Lower leg skin (tissue), 4 donors: ENCODE measurements around the gene CCNI2. TPM values are rescaled to one million over a fixed set of nuclear protein-coding genes. Genes with fewer than 3 reads are reported as not detected.
A peak's percentile ranks its signal among the peaks of the same experiment; 100 is the strongest.

Experiments
- DNase-seq, 2 donors: peaks; one replicate each; pipeline ENCODE4 v3.0.0-alpha.2; 2019; ENCODE audit warnings: low spot score in 2 of 2
- H3K4me3 ChIP-seq: fragments of 200-600 bp; sonication (generic); 2 replicates; pipeline ENCODE4 v1.5.1; 2017; ENCODE audit warnings: mild to moderate bottlenecking, low read depth; ENCODE audit not compliant: poor library complexity, severe bottlenecking
- CTCF ChIP-seq, 3 donors: fragments of 450-650 bp; IDR thresholded peaks; one replicate each; pipeline ENCODE4 v1.5.1; 2016; ENCODE audit warnings: antibody characterized with exemption in 3 of 3, mild to moderate bottlenecking in 3 of 3, moderate library complexity in 2 of 3
- POLR2A ChIP-seq, 2 donors: fragments of 450-650 bp; IDR thresholded peaks; one replicate each; pipeline ENCODE4 v1.6.1; 2016 to 2017; ENCODE audit warnings: antibody characterized with exemption in 2 of 2, mild to moderate bottlenecking in 1 of 2, moderate library complexity in 1 of 2
- WGBS, 2 donors: methylation state at CpG; one replicate each; pipeline ENCODE4 v1.1.5; 2018; 5-methylcytosine and 5-hydroxymethylcytosine counted together
- intact Hi-C: fragments of 100-400 bp; cut with DNase I; formaldehyde crosslinking; loops from one replicate; pipeline ENCODE4 v1.15.0; 2023; ENCODE audit warnings: low total_unique reads
- total RNA-seq, 4 donors: library from RNA; depleted of rRNA; stranded (reverse); fragments of >200 nt; gene quantifications; one replicate each; pipeline ENCODE4 v1.1.0, GENCODE V29; 2016

The CCNI2 gene
- total RNA-seq, 4 donors from 2014 or later, result 0.49 to 0.74 TPM; not detected in 2

DNA sequence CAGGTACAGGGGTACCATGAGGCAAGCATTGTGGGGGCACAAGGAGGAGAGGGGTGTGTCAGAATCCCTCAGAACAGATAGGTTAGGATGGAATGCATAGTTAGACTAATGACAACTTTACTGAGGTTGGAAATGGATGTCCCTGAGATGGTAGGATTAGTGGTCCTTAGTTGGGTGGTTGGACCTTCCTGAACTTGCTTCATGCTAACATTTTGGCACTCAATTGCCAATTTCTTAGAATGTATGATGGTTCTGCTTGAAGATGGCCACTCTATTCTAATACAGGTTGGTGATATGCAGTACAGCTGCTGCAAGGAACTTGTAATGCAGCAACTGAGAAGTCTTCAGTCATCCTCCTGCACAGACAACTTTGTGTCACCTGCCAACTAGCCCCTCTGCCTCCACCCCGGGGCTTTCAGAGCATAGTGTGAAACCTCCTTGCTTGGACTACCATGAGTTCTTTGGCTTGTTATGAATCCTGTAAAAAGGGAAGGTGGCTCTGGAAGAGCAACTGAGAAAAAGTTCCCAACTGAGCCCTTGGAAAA lies 5.4 kb downstream of the CCNI2 start:
- intact Hi-C loops, result loop anchor here (10.0 kb wide), 1 partner anchor 62 kb away; the partner anchor contains the start of gene SOWAHA
- no peak for DNase-seq
- H3K4me3 ChIP-seq, result no peak overlapping the region
- WGBS, 2 donors, result 88 to 93% methylated on average over 1 of the region's 1 CpG
- TF ChIP-seq POLR2A (IDR thresholded peaks at IDR 0.05) (no peak), CTCF (IDR thresholded peaks at IDR 0.05) (no peak)

DNA sequence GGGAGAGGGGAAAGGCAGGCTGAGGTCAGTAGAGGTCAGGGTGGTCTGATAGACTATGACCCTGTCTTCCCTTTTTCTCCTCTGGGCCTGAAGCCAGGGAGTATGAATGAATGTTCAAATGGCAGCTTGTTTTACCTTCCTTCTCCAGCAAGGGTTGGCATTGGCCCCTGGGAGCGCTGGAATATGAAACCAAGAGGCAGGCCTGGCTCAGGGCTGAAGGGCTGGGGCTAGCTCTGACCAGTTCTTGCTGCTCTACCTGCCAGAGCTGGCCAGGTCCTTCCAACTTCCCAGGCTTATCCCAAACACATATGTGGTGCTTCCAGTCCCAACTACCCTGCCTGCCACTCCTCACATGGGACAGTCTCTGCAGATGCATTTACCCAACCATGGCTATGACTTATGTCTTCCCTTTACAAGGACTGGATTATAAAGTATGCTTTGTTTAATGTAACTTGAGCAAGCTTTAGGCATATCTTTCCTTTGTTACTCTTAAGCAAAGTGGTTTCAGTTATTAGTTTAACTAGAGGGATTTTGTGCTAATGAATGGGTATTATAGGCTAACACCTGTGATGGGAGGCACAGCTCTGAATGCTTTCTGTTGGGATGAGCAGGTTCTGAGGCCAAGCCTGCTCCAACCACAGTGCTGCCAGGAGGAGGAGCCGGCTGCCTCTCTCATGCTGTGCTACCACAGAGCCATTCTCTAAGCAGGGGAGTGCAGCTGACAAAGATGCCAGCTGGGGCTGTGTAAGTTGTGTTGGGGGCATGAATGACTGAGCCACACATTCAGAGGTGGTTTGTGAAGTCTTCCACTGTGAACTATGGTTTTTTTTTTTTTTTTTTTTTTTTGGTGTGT lies 6.1 kb downstream of the CCNI2 start:
- no peak overlapping the region for H3K4me3 ChIP-seq
- peak in 1 of 2 donors; percentile 83 for DNase-seq
- 65 to 86% methylated on average over 2 of the region's 2 CpGs for WGBS, 2 donors
- intact Hi-C loops, result loop anchor here (10.0 kb wide), 1 partner anchor 61 kb away; the partner anchor contains the start of gene SOWAHA
- no peak for TF ChIP-seq CTCF (IDR thresholded peaks at IDR 0.05)
- TF ChIP-seq POLR2A (IDR thresholded peaks at IDR 0.05), result no peak

DNA sequence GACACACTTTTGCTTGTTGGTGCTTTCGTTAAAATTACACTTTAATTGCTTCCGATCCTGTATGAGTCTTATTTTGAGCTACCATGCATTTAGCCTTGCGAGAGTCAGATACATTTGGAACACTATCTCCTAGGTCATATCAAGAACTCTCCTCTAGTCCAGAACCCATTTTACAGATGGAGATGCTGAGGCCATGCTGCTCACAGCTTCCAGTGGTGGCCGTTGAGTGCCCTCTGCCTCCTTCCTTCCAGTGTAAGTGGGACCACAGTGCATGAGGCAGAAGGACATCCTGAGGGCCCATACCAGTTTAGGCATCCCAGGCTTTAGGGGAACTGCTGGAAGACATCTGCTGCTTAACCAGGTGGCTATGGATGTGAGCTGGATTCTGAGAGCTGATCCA lies 6.9 kb downstream of the CCNI2 start:
- intact Hi-C loops, result loop anchor here (10.0 kb wide), 1 partner anchor 61 kb away; the partner anchor contains the start of gene SOWAHA
- TF ChIP-seq CTCF (IDR thresholded peaks at IDR 0.05), result no peak
- TF ChIP-seq POLR2A (IDR thresholded peaks at IDR 0.05), result no peak
- WGBS, 2 donors, result 93 to 96% methylated on average over 4 of the region's 4 CpGs
- no peak overlapping the region for H3K4me3 ChIP-seq
- DNase-seq, result no peak

DNA sequence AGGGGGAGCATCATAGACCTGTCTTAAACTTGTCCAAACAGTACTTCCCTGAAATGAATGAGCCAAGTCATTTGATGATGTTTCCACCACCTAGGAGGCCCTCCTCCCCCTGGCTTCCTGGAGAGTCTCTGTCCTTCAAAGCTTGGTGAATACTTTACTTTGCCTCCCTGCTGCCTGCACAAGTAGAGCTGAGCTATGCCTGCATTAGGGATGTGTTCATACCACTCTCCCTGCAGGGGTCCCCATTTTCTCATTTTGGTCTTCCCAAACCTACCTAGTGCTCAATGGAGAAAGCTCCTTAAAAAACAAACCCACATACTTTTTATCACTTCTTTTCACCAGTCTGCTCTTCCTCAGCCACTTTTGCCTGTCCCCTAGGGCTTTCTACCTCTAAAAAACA lies 7.7 kb downstream of the CCNI2 start:
- no peak for DNase-seq
- no peak for TF ChIP-seq CTCF (IDR thresholded peaks at IDR 0.05)
- no peak for TF ChIP-seq POLR2A (IDR thresholded peaks at IDR 0.05)
- H3K4me3 ChIP-seq, result no peak overlapping the region
- intact Hi-C loops, result loop anchor here (10.0 kb wide), 1 partner anchor 60 kb away; the partner anchor contains the start of gene SOWAHA

DNA sequence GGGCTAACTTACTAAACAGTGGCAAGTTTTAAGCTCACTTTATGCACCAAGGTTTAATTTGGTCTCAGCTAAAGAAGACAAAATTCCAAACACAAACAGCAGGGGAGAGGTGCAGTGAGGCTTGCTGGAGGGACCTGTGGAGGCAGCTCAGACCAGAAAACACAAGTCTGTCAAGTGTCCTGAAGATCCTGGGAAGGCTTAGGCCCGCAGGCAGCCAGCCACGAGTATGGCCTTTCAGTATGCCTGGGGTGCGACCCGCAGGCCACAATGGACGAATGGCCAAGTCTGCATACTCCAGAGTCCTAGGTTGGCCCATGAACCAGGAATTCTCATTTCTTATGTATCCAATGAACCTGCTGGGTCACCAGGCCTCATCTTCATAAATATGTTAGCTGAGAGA lies 9.3 kb downstream of the CCNI2 start:
- 91 to 93% methylated on average over 5 of the region's 5 CpGs for WGBS, 2 donors
- no peak for DNase-seq

More for the DNA sequence above, 9.3 kb downstream of the CCNI2 start:
- TF ChIP-seq POLR2A (IDR thresholded peaks at IDR 0.05) (no peak), CTCF (IDR thresholded peaks at IDR 0.05) (no peak)
- intact Hi-C loops, result loop anchor here (10.0 kb wide), 1 partner anchor 58 kb away; the partner anchor contains the start of gene SOWAHA
- H3K4me3 ChIP-seq, result no peak overlapping the region
